ENCODE results near the gene PYGB. TPM values are rescaled to one million over a fixed set of nuclear protein-coding genes. Genes with fewer than 3 reads are reported as not detected.

Gene PYGB
- total RNA-seq, 1 donor from 2014 or later, result 155 TPM

GRCh38 chr20:25271486-25272222 is 23.8 kb downstream of the PYGB start:
- DNase-seq (ENCODE audit: low read depth), result no peak

- no peak for DNase-seq (ENCODE audit: low read depth)
Observed at GRCh38 chr20:25272223-25273000, 24.5 kb downstream of the PYGB start.

- no peak for DNase-seq (ENCODE audit: low read depth)
Observed at GRCh38 chr20:25273046-25273445, 25.2 kb downstream of the PYGB start.

GRCh38 chr20:25273541-25274358 is 25.9 kb downstream of the PYGB start:
- DNase-seq (ENCODE audit: low read depth), result no peak

GRCh38 chr20:25274481-25274880 is 26.6 kb downstream of the PYGB start:
- no peak for DNase-seq (ENCODE audit: low read depth)

GRCh38 chr20:25274891-25275812 is 27.3 kb downstream of the PYGB start:
- no peak for DNase-seq (ENCODE audit: low read depth)

GRCh38 chr20:25275813-25276532 is 28.1 kb downstream of the PYGB start:
- no peak for DNase-seq (ENCODE audit: low read depth)

GRCh38 chr20:25276533-25277050 is 28.7 kb downstream of the PYGB start:
- no peak for DNase-seq (ENCODE audit: low read depth)

- no peak for DNase-seq (ENCODE audit: low read depth)
Observed at GRCh38 chr20:25277051-25277801, 29.3 kb downstream of the PYGB start.

- DNase-seq (ENCODE audit: low read depth), result no peak
Observed at GRCh38 chr20:25277941-25278521, 30.1 kb downstream of the PYGB start.

- DNase-seq (ENCODE audit: low read depth), result no peak
Observed at GRCh38 chr20:25278636-25279361, 30.9 kb downstream of the PYGB start.

- DNase-seq (ENCODE audit: low read depth), result no peak
Observed at GRCh38 chr20:25279403-25279802, 31.5 kb downstream of the PYGB start.

GRCh38 chr20:25280051-25280573 is 32.2 kb downstream of the PYGB start:
- no peak for DNase-seq (ENCODE audit: low read depth)

GRCh38 chr20:25280574-25281535 is 33.0 kb downstream of the PYGB start:
- DNase-seq (ENCODE audit: low read depth), result no peak

- no peak for DNase-seq (ENCODE audit: low read depth)
Observed at GRCh38 chr20:25281541-25281991, 33.7 kb downstream of the PYGB start.

GRCh38 chr20:25282034-25282781 is 34.3 kb downstream of the PYGB start:
- no peak for DNase-seq (ENCODE audit: low read depth)
